ENCODE measurements around the gene CMTM7.

Gene CMTM7

GRCh38 chr3:32391643-32392535 lies at the start of gene CMTM7:
Gene CMTM7 (plus strand): TSS chr3:32391853. CDS start chr3:32391907, 54 bp downstream.
- peak; percentile 74 for DNase-seq

GRCh38 chr3:32347343-32348125 lies 44.1 kb upstream of the CMTM7 start:
- no peak for DNase-seq

- DNase-seq = no peak
These were observed 42.5 kb upstream of the CMTM7 start for GRCh38 chr3:32349184-32349583.

- no peak for DNase-seq
These were observed 39.1 kb upstream of the CMTM7 start for GRCh38 chr3:32352563-32352962.

GRCh38 chr3:32353351-32353750 lies 38.3 kb upstream of the CMTM7 start:
- DNase-seq = no peak

- DNase-seq = no peak
These were observed 37.3 kb upstream of the CMTM7 start for GRCh38 chr3:32354362-32354778.

- DNase-seq = no peak
These were observed 35.8 kb upstream of the CMTM7 start for GRCh38 chr3:32355751-32356291.

GRCh38 chr3:32359766-32360492 lies 31.7 kb upstream of the CMTM7 start:
- DNase-seq = no peak

GRCh38 chr3:32360493-32360827 lies 31.2 kb upstream of the CMTM7 start:
- DNase-seq = no peak

GRCh38 chr3:32366638-32367397 lies 24.8 kb upstream of the CMTM7 start:
- no peak for DNase-seq

GRCh38 chr3:32367442-32367841 lies 24.2 kb upstream of the CMTM7 start:
- DNase-seq = no peak

GRCh38 chr3:32371461-32372212 lies 20.0 kb upstream of the CMTM7 start:
- DNase-seq = peak; percentile 37

GRCh38 chr3:32372213-32372490 lies 19.5 kb upstream of the CMTM7 start:
- no peak for DNase-seq

GRCh38 chr3:32373276-32373675 lies 18.4 kb upstream of the CMTM7 start:
- DNase-seq = no peak

GRCh38 chr3:32373844-32374243 lies 17.8 kb upstream of the CMTM7 start:
- no peak for DNase-seq

- DNase-seq = peak; percentile 88
These were observed 16.7 kb upstream of the CMTM7 start for GRCh38 chr3:32374788-32375595.

GRCh38 chr3:32375596-32375930 lies 16.1 kb upstream of the CMTM7 start:
- no peak for DNase-seq

GRCh38 chr3:32376115-32376514 lies 15.5 kb upstream of the CMTM7 start:
- no peak for DNase-seq

GRCh38 chr3:32379831-32380500 lies 11.7 kb upstream of the CMTM7 start:
- DNase-seq = no peak

GRCh38 chr3:32381922-32382321 lies 9.7 kb upstream of the CMTM7 start:
- no peak for DNase-seq

Measured in CD4-positive, alpha-beta T cell treated with Interleukin-17A for 1 hour (primary cell).